Caco-2 (cell line): ENCODE results near the gene PTPRN2. TPM values are rescaled to one million over a fixed set of nuclear protein-coding genes. Genes with fewer than 3 reads are reported as not detected.

ENCODE experiments used
- BruUV-seq: library from RNA; stranded (reverse); fragments of 400-500 nt; replicated peaks from 2 replicates; lab custom pipeline; 2021; lab: Mats Ljungman, UMichigan
- CTCF ChIA-PET: fragments of 300-600 bp; sonication (Branson Sonifier 250); formaldehyde crosslinking; loops from one replicate; lab custom pipeline; 2022; ENCODE audit warnings: antibody characterized with exemption; lab: Charles Lee
- POLR2A ChIA-PET: fragments of 300-600 bp; sonication (Branson Sonifier 250); formaldehyde crosslinking; loops from one replicate; lab custom pipeline; 2022; ENCODE audit warnings: antibody characterized with exemption; lab: Charles Lee
- DNase-seq, 2 experiments: peaks; one replicate each; pipeline versions ENCODE4 v3.0.0 to v3.0.0-alpha.2; 2020 to 2022
- H3K27me3 ChIP-seq: replicated peaks from 2 replicates; pipeline ENCODE4 v1.6.0; 2011; ENCODE audit warnings: low read length; ENCODE audit not compliant: control insufficient read depth, insufficient read depth
- H3K36me3 ChIP-seq: 2 replicates; pipeline ENCODE4 v1.5.1; 2011; ENCODE audit warnings: low read length; ENCODE audit not compliant: control insufficient read depth, insufficient read depth
- H3K4me1 ChIP-seq: fragments of 250-450 bp; sonication (Bioruptor Pico); 2 replicates; pipeline ENCODE4 v1.5.1; 2020; ENCODE audit warnings: mild to moderate bottlenecking
- H3K4me3 ChIP-seq: 2 replicates; pipeline ENCODE4 v1.5.1; 2011; ENCODE audit warnings: low read depth, mild to moderate bottlenecking, control low read depth, low read length
- H3K9me3 ChIP-seq: fragments of 250-450 bp; sonication (Bioruptor Pico); 2 replicates; pipeline ENCODE4 v1.5.1; 2020; ENCODE audit warnings: mild to moderate bottlenecking, moderate library complexity
- H3K27ac Mint-ChIP-seq: one replicate; pipeline ENCODE4 v1.8.0; 2022; ENCODE audit warnings: mixed read lengths; ENCODE audit not compliant: unreplicated experiment
- H3K27me3 Mint-ChIP-seq: one replicate; pipeline ENCODE4 v1.8.0; 2022; ENCODE audit warnings: mixed read lengths; ENCODE audit not compliant: insufficient read depth, unreplicated experiment
- H3K36me3 Mint-ChIP-seq: one replicate; pipeline ENCODE4 v1.8.0; 2022; ENCODE audit warnings: mild to moderate bottlenecking, mixed read lengths; ENCODE audit not compliant: insufficient read depth, unreplicated experiment
- H3K4me1 Mint-ChIP-seq: one replicate; pipeline ENCODE4 v1.8.0; 2022; ENCODE audit warnings: low read depth, mixed read lengths; ENCODE audit not compliant: unreplicated experiment
- H3K4me3 Mint-ChIP-seq: one replicate; pipeline ENCODE4 v1.8.0; 2022; ENCODE audit warnings: mild to moderate bottlenecking, moderate library complexity, mixed read lengths; ENCODE audit not compliant: unreplicated experiment
- H3K9me3 Mint-ChIP-seq: one replicate; pipeline ENCODE4 v1.8.0; 2022; ENCODE audit warnings: mixed read lengths; ENCODE audit not compliant: unreplicated experiment
- intact Hi-C: fragments of 100-400 bp; cut with micrococcal nuclease; formaldehyde crosslinking; loops from one replicate; pipeline ENCODE4 v1.10.0; 2022; ENCODE audit not compliant: unreplicated experiment
- total RNA-seq: library from RNA; stranded (reverse); gene quantifications from 2 replicates; pipeline ENCODE4 v1.2.3, GENCODE V29; 2022
- TF ChIP-seq, protein P1 (sequence below), 2 experiments: fragments of 200-600 bp in 1 of 2; IDR thresholded peaks; 1 replicate in 1 of 2; 2 replicates in 1 of 2; pipeline versions ENCODE4 v1.5.1 to v1.8.0; 2011 to 2022; ENCODE audit warnings: antibody characterized with exemption in 1 of 2, control low read depth in 1 of 2, inconsistent platforms in 1 of 2, low read depth in 1 of 2, low read length in 1 of 2, mild to moderate bottlenecking in 1 of 2, moderate library complexity in 1 of 2; ENCODE audit not compliant: insufficient read depth in 1 of 2, severe bottlenecking in 1 of 2, unreplicated experiment in 1 of 2

Gene PTPRN2
- total RNA-seq, 1 experiment from 2014 or later = 1.4 TPM

GRCh38 chr7:158484801-158485531, 102.7 kb downstream of the PTPRN2 start:
- H3K27ac Mint-ChIP-seq = no peak overlapping the region
- ChIA-PET POLR2A (no interaction called here), CTCF (no interaction called here)
- TF ChIP-seq, protein P1, sequence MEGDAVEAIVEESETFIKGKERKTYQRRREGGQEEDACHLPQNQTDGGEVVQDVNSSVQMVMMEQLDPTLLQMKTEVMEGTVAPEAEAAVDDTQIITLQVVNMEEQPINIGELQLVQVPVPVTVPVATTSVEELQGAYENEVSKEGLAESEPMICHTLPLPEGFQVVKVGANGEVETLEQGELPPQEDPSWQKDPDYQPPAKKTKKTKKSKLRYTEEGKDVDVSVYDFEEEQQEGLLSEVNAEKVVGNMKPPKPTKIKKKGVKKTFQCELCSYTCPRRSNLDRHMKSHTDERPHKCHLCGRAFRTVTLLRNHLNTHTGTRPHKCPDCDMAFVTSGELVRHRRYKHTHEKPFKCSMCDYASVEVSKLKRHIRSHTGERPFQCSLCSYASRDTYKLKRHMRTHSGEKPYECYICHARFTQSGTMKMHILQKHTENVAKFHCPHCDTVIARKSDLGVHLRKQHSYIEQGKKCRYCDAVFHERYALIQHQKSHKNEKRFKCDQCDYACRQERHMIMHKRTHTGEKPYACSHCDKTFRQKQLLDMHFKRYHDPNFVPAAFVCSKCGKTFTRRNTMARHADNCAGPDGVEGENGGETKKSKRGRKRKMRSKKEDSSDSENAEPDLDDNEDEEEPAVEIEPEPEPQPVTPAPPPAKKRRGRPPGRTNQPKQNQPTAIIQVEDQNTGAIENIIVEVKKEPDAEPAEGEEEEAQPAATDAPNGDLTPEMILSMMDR (IDR thresholded peaks at IDR 0.05; ENCODE audit: insufficient read depth in 1 of 2, low read depth in 1 of 2, low read length in 1 of 2, severe bottlenecking in 1 of 2, unreplicated experiment in 1 of 2) = no peak
- BruUV-seq = no TSS peak
- H3K4me1 Mint-ChIP-seq = no peaks in the 10 kb centered on the region
- Histone ChIP-seq H3K9me3 (no peaks in the 10 kb centered on the region), H3K36me3 (no peaks in the 10 kb centered on the region), H3K4me1 (no peaks in the 10 kb centered on the region), H3K27me3 (no peaks in the 10 kb centered on the region), H3K4me3 (no peak overlapping the region)
- H3K4me3 Mint-ChIP-seq = no peak overlapping the region
- DNase-seq = no peak
- H3K9me3 Mint-ChIP-seq = no peaks in the 10 kb centered on the region
- no peaks in the 10 kb centered on the region for H3K36me3 Mint-ChIP-seq
- intact Hi-C loops = no loop called here
- H3K27me3 Mint-ChIP-seq = no peaks in the 10 kb centered on the region

DNA sequence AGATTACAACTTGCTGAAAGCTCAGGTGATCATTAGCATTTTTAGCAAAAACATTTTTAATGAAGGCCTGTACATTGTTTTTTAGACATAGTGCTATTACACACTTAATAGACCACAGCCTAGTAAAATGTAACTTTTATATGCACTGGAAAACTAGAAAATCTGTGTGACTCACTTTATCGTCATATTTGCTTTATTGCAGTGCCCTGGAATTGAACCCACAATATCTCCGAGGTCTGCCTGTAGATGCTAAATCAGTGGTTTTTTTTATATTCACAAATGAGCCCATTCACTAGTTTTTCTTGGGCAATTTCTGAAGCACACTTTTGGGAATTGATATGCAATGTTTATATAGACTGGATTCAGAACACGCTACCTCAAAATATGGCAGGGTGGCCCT, 105.1 kb downstream of the PTPRN2 start:
- Mint-ChIP-seq H3K27me3 (no peaks in the 10 kb centered on the region), H3K9me3 (no peaks in the 10 kb centered on the region), H3K27ac (no peak overlapping the region), H3K4me1 (no peaks in the 10 kb centered on the region), H3K4me3 (no peak overlapping the region), H3K36me3 (no peaks in the 10 kb centered on the region)
- no TSS peak for BruUV-seq
- Histone ChIP-seq H3K4me1 (no peaks in the 10 kb centered on the region), H3K4me3 (no peak overlapping the region), H3K9me3 (no peaks in the 10 kb centered on the region), H3K27me3 (no peaks in the 10 kb centered on the region), H3K36me3 (no peaks in the 10 kb centered on the region)
- intact Hi-C loops = no loop called here
- ChIA-PET POLR2A (no interaction called here), CTCF (no interaction called here)
- TF ChIP-seq, protein P1 (IDR thresholded peaks at IDR 0.05; ENCODE audit: insufficient read depth in 1 of 2, low read depth in 1 of 2, low read length in 1 of 2, severe bottlenecking in 1 of 2, unreplicated experiment in 1 of 2) = no peak
- DNase-seq = no peak

DNA sequence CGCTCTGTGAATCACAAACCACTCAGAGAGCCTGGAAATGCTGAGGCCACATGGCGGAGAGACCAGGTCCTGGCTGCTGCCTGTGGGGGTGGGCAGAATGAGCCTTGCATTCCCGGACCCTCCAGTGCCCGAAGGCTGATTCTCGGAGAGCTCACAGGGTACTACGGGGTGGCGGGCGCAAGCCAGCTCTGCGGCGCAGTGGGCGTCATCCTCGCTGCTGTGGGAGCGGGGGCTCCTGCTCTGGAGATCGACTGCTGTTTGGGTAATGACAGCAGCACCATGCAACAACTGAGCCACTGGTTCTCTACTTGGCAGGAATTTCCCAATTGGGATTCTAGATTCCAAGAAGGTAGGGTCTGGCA, 108.0 kb downstream of the PTPRN2 start:
- no peak overlapping the region for H3K4me3 Mint-ChIP-seq
- intact Hi-C loops = no loop called here
- H3K4me3 ChIP-seq = no peak overlapping the region
- no peaks in the 10 kb centered on the region for H3K36me3 ChIP-seq
- ChIA-PET POLR2A (no interaction called here), CTCF (no interaction called here)
- no peak overlapping the region for H3K27ac Mint-ChIP-seq
- no peak for DNase-seq
- H3K27me3 ChIP-seq = no peaks in the 10 kb centered on the region
- H3K27me3 Mint-ChIP-seq = no peaks in the 10 kb centered on the region
- BruUV-seq = no TSS peak
- no peaks in the 10 kb centered on the region for H3K4me1 Mint-ChIP-seq
- no peaks in the 10 kb centered on the region for H3K9me3 Mint-ChIP-seq
- no peaks in the 10 kb centered on the region for H3K9me3 ChIP-seq
- no peaks in the 10 kb centered on the region for H3K4me1 ChIP-seq
- TF ChIP-seq, protein P1 (IDR thresholded peaks at IDR 0.05; ENCODE audit: insufficient read depth in 1 of 2, low read depth in 1 of 2, low read length in 1 of 2, severe bottlenecking in 1 of 2, unreplicated experiment in 1 of 2) = no peak
- no peaks in the 10 kb centered on the region for H3K36me3 Mint-ChIP-seq
